Fibroblast of mammary gland (primary cell): ENCODE data around the gene THOC6.

Experiments used
- DNase-seq: peaks from one replicate; pipeline ENCODE4 v3.0.0-alpha.2; 2010; ENCODE audit warnings: low read depth
- H3K4me3 ChIP-seq: 2 replicates; pipeline ENCODE4 v1.5.1; 2011; ENCODE audit warnings: low read depth, mild to moderate bottlenecking, low read length, moderate library complexity; ENCODE audit not compliant: control insufficient read depth
- CTCF ChIP-seq: conservative IDR thresholded peaks from 2 replicates; pipeline ENCODE4 v1.5.1; 2011; ENCODE audit warnings: low read depth, low read length, inconsistent platforms; ENCODE audit not compliant: control insufficient read depth, insufficient read depth

The THOC6 gene

GRCh38 chr16:3036726-3037315, 13.0 kb downstream of the THOC6 start, which contains the start of gene BICDL2:
Gene BICDL2 (minus strand): TSS chr16:3036944. CDS start chr16:3035496, 1,448 bp downstream.
- no peak for TF ChIP-seq CTCF
- no peak within 1 kb of the TSS for H3K4me3 ChIP-seq
- no peak for DNase-seq

- TF ChIP-seq CTCF, result no peak
- no peak overlapping the region for H3K4me3 ChIP-seq
- DNase-seq, result no peak
These were observed 14.4 kb downstream of the THOC6 start for GRCh38 chr16:3038256-3038655.

- no peak overlapping the region for H3K4me3 ChIP-seq
- TF ChIP-seq CTCF, result no peak
- DNase-seq, result no peak
These were observed 15.1 kb downstream of the THOC6 start for GRCh38 chr16:3038896-3039295.

GRCh38 chr16:3042376-3042775, 18.5 kb downstream of the THOC6 start:
- DNase-seq, result no peak
- no peak overlapping the region for H3K4me3 ChIP-seq
- TF ChIP-seq CTCF, result no peak

- no peak for DNase-seq
- TF ChIP-seq CTCF, result no peak
- H3K4me3 ChIP-seq, result no peak overlapping the region
These were observed 20.9 kb downstream of the THOC6 start for GRCh38 chr16:3044708-3045107.

GRCh38 chr16:3045758-3046640, 22.2 kb downstream of the THOC6 start, which contains the start of gene MMP25:
Gene MMP25 (plus strand): TSS chr16:3046561. CDS start chr16:3046918, 357 bp downstream.
- no peak for TF ChIP-seq CTCF
- H3K4me3 ChIP-seq, result peak within 1 kb of the TSS; percentile 22
- no peak for DNase-seq
